CD4-positive, alpha-beta T cell treated with Interleukin-4 for 1 hour (primary cell): ENCODE data around the gene DGKG.

Experiments used
- DNase-seq, 2 donors: peaks; one replicate each; pipeline ENCODE4 v3.0.0-alpha.2; 2020 to 2022

DGKG gene

GRCh38 chr3:186200726-186201125 is 161.3 kb downstream of the DGKG start:
- DNase-seq = no peak

GRCh38 chr3:186198442-186198841 is 163.6 kb downstream of the DGKG start:
- no peak for DNase-seq

- DNase-seq = no peak
Measured at GRCh38 chr3:186194451-186194811, 167.6 kb downstream of the DGKG start.

DNA sequence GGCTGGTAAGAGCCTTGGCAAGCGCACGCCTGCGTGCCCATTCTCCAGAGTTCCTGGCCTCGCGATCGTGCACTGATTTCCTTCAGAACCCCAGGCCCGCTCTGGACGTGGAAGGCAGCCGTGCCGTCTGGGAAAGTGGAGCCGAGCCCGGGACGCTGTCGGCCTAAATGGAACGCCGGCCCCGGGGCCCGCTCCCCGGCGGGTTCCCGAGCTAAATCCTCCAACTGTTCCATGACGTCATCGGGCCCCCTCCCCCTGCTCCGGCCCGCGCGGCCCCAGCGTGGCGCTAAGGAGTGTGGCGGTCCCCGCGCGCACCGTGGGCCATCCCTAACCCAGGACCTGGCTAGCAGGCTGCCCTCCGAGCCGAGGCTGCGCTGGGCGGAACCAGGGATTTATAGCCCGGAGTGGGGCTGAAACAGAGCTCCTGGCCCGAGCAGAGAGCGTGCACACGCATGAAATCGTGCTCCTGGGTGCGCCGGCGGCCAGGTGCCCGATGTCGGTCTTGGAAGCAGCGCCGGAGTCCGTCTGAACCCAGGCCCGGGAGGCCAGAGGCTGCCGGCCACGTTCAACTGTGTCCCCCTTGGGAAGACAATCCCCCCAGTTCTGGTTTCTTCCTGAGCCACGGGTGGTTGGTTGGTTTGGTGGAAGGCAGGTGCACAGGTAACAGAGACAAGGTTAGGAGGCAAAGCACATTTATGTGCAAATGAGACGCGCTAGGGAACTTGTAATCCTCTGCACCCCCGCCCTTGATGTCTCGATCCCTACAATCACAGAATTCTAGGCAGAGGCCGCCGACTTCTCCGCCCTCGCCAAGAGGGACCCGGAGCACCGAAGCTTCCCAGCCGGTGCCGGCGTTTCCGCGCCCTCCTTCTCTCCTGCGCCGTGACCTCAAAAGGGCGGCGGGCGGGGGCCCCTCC is 168.2 kb downstream of the DGKG start:
- no peak for DNase-seq

DNA sequence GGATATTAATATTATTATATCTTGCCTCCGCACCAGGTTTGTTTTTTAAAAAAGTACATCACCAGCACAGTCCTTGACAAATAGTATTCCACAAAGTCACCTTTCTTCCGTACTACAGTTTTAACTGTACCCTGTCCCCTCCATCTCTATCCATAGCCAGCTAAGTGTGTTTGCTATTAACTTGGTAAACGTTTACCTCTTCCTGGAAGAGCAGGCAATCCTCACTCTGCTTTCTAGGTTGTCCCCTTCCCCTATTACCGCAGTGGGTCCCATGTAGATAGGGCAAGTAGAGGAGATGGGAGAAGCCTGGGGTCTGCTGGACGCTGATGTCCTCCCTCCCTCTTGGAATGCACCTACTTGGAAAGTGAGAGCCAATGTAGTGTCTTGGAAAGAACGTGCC is 169.2 kb downstream of the DGKG start:
- DNase-seq = no peak

DNA sequence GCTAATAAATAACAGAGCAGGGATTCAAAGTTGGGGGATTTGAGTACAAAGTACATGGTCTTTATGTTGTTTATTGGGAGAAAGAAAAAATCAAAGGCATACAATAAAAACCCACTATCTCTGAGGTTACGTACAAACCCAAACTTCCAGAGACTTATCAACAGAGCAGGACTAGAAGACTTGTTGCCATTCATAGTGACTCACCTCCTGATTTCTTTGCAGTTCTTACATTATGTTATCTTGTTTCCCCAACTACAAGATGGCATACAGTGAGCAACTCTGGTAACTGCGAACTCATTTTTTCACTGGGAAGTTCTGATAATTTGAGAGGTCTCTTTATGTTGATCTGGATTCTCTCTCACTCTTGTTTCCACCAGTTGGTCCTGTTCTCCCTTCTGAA is 172.5 kb downstream of the DGKG start:
- no peak for DNase-seq

DNA sequence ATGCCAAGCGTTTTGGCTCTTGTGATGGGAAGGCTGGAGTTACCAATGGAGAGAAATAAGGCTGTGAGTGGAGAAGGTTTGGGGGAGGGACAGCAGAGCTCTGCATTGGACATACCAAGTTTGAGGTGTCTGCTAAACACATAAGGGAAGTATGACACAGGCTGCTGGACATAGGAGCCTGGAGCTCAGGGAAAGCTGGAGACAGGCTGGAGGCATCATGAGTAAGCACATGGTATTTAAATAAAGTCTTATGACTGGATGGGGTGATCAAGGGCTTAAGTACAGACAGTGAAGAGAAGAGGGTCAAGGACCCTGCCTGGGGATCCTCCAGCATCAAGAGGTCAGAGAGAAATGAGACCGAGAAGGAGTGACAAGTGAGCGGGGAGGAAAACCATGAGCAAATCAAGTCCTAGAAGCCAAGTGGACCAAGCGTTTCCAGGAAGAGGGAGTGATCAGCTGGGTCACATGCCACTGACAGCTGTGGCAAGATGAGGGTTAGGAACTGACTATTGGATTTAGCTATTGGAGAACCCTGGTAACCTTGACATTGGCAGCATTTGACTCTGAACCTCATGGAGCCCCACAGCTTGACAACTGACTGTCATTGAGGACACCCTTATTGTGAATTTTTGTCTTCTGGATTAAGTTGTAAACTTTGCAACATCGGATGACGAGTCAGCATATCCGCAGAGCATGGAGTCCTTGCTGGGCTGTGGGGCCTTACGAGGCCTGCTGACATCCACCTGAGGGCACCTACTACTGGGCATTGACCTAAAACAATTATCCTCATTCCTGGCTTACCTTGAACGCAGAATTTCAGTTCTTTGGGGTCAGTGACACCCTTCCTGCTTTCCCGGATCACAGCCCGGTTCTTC is 174.4 kb downstream of the DGKG start:
- no peak for DNase-seq

DNA sequence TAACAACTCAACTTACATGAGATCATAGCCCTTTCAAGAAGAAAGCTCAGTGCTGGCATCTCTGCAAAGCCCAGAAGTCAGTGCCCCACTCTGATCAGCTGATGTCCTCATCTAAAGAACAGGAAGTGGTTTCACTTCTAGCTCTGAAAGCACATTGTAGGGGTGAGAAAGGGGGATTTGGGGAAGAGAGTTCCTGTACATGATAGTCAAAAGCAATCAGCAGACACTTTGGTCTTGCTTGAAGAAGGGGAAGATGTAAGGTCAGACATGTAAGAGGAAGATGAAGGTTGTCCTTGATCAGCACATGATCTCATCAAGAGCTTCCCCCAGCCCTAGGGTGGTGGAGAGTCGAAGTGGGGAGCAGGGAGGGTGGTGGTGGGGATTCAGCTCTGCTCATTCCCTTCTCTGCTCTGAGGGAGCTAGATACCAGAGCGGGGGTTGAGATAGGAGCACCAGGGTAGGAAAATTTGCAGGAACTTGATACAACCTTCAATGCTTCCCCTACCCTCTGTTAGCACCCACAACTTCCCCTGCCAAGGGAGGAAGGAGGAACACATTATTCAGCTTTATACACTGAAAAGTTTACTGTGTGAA is 176.7 kb downstream of the DGKG start:
- peak; percentile 29 to 38 for DNase-seq

GRCh38 chr3:186184021-186184420 is 178.0 kb downstream of the DGKG start:
- no peak for DNase-seq

DNA sequence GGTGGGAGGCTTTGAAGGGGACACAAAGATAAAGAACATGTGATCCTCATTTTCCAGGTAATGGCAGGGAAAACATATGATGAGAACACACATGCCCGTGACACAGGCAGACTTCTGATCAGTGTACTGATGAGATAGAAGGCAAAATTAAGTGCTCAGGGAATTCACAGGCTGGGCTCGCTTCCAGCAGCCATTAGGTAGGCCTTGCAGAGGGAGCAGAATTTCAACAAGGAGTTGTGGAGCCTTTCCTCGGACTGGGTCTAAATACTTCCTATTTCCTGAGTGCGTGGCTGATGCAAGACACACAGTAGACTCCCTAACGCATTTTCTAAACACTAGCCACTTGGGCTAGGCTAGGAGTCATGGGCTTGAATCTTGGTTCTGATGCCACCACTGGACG is 179.2 kb downstream of the DGKG start:
- no peak for DNase-seq

DNA sequence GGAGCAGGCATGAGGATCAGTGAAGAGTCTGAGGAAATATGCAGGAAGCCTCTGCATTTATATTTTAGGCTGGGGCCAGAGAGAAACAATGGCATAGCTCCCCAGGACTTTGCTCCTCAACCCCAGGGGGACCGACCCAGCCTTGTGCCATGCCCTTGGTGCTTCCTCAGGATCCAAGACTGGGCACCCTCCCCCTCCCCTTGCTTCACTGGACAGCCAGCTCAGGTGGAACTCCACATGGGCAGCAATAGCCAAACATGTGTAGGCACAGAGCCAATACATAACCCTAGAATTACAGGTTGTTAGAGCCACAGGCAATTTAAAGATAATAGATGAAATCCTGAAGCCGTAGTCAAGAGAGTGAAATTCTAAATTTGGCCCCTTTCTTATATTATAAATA is 180.1 kb downstream of the DGKG start:
- no peak for DNase-seq

DNA sequence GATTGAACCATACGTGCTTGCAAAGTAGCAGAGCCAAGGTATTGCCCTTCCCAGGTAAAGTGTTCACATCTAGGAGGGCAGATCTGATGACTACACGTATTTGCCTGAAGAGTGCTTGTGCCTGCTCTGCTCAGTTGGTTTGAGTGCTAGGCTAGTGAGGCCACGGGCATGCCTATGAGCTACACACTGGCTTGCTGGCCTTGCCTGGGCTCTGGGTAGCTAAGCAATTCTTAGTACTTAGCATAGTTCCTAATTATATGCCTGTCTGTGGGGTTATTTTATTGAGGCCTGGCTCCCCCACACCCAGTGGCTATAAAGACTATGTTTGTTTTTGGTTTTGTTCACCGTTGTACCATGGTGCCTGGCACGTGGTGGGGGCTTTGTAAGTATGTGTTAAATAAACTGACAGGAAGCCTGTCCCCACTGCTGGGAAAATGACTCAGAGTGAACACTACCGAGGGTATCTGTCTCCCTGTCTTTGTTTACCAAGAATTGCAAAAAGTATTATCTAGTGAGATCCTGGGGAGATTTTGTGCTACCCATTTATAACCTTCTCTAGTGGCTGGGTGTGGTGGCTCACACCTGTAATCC is 181.0 kb downstream of the DGKG start:
- no peak for DNase-seq

DNA sequence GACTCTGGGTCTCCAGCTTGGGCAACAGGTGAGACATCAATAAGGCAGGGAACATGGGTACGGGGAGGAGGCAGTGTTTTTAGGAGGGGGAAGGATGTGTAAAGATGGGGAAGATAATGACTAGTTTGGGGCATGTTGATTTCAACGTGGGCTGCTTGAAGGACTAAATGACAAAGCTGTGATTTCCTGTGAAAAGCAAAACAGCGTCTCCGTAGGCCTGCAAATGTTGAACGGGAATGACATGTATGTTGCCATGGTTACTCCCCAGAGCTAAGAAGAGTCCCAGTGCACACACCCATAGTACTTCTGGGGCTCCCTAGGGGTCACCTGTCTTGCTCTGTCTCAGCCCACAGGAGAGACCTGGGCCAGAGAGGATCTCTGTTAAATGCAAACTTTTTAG is 181.9 kb downstream of the DGKG start:
- peak in 1 of 2 donors; percentile 8 for DNase-seq

- no peak for DNase-seq
Measured at GRCh38 chr3:186178412-186178811, 183.6 kb downstream of the DGKG start.

GRCh38 chr3:186176373-186176990 is 185.6 kb downstream of the DGKG start:
- DNase-seq = no peak

DNA sequence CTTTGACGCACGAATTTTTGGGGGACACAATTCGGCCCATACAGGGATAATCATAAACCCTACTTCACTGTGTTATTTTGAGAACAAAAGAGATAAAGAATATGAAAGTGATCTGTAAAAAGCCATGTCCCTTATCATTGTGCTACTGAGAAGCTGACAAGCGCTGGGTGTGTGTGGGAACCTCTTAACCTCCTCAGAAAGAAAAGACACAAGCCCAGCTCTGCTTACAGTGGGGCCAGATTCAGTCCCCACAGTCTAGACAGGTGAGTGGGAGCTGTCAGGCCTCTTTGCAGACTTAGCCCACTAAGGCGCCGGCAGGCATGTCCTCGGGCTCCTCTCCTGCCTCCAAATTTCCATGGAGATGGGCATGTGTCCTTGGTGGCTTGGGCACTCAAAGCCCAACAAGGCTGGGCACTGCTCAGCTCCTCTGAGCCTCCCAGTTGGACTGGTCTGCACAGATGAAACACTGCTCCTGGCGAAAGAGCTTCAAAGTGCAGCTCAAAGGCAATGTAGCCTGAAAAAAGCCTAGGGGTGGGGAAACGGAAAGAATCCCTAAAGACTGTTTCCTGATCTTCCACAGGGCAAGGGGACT is 188.7 kb downstream of the DGKG start:
- no peak for DNase-seq

GRCh38 chr3:186172353-186172752 is 189.7 kb downstream of the DGKG start:
- DNase-seq = no peak

- no peak for DNase-seq
Measured at GRCh38 chr3:186171521-186171920, 190.5 kb downstream of the DGKG start.

DNA sequence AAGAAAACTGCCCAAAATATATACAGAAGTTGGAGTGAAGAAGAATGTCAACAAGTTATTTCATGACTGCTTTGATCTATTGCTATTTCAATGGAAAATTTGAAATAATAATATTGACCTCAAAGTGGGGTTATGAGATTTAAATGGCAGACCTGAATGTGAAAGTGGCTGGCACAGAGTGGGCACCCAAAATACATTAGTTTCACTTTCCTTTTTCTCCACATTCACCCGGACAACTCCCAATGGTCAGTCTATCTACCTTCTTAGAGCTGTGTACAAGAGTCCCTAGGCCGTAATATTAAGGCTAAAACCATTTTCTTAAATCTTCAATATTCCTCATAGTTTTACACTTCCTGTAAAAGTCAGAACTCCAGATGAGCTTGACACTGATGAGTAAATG is 191.5 kb downstream of the DGKG start:
- no peak for DNase-seq

- no peak for DNase-seq
Measured at GRCh38 chr3:186169379-186169778, 192.7 kb downstream of the DGKG start.

- no peak for DNase-seq
Measured at GRCh38 chr3:186168976-186169375, 193.1 kb downstream of the DGKG start.

- DNase-seq = no peak
Measured at GRCh38 chr3:186167646-186168395, 194.2 kb downstream of the DGKG start.
